C4-2B (cell line): ENCODE results near the gene RITA1.

ENCODE experiments used
- H3K27ac ChIP-seq: fragments of 450-650 bp; 2 replicates; pipeline ENCODE4 v1.5.1; 2017
- CTCF ChIP-seq: fragments of 450-650 bp; conservative IDR thresholded peaks from 2 replicates; pipeline ENCODE4 v1.5.1; 2017; ENCODE audit warnings: mild to moderate bottlenecking
- ZFX ChIP-seq: fragments of 450-650 bp; IDR thresholded peaks from 2 replicates; pipeline ENCODE4 v1.6.1; 2017

The RITA1 gene

DNA sequence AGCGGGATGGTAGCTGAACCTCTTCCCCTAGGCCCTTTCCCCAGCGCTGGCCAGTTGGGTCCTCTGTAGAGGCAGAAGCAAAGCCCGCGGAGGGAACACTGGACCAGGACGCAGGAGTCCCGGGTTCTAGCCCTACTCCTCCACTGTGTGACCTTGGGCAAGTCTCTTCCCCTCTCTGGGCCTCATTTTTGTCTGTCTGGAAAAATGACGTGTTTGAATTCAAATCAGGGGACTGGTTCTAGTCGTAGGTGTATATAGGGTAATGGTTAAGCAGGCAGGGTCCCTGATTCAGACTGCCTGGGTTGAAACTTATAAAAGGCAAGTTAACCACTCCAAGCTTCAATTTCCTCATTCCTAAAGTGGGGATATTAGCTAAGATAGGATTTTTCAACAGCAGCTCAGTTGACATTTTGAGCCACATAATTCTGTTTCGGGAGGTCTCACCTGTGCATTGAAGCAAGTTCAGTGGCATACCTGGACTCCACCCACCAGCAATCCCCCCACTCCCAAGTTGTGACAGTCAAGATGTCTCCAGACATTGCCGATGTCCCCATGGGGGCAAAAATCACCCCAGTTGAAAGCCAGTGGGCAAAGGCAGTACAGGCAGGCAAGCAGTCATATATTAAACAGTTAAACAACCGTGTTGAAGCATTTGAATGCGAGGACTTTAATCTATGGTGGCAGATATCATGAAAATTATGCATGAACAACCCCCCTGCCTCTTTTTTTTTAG lies 36.6 kb downstream of the RITA1 start:
- H3K27ac ChIP-seq = peak overlapping the region; percentile 87
- TF ChIP-seq CTCF = no peak
- no peak; the same call in 1 of the 2 replicates for TF ChIP-seq ZFX

- TF ChIP-seq CTCF (no peak), ZFX (no peak)
- peak overlapping the region; percentile 87 for H3K27ac ChIP-seq
Observed at GRCh38 chr12:113222730-113223531, 37.4 kb downstream of the RITA1 start.

DNA sequence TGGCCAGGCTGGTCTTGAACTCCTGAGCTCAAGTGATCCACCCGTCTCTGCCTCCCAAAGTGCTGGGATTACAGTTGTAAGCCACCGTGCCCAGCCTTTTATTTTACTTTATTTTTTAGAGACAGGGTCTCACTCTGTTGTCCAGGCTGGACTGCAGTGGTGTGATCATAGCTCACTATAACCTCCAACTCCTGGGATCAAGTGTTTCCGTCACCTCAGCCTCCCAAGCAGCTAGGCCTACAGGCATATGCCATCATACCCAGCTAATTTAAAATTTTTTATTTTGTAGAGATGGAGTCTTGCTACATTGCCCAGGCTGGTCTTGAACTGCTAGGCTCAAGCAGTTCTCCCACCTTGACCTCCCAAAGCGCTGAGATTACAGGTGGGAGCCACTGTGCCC lies 39.4 kb downstream of the RITA1 start:
- H3K27ac ChIP-seq = no peak overlapping the region
- TF ChIP-seq ZFX = no peak
- TF ChIP-seq CTCF = no peak

DNA sequence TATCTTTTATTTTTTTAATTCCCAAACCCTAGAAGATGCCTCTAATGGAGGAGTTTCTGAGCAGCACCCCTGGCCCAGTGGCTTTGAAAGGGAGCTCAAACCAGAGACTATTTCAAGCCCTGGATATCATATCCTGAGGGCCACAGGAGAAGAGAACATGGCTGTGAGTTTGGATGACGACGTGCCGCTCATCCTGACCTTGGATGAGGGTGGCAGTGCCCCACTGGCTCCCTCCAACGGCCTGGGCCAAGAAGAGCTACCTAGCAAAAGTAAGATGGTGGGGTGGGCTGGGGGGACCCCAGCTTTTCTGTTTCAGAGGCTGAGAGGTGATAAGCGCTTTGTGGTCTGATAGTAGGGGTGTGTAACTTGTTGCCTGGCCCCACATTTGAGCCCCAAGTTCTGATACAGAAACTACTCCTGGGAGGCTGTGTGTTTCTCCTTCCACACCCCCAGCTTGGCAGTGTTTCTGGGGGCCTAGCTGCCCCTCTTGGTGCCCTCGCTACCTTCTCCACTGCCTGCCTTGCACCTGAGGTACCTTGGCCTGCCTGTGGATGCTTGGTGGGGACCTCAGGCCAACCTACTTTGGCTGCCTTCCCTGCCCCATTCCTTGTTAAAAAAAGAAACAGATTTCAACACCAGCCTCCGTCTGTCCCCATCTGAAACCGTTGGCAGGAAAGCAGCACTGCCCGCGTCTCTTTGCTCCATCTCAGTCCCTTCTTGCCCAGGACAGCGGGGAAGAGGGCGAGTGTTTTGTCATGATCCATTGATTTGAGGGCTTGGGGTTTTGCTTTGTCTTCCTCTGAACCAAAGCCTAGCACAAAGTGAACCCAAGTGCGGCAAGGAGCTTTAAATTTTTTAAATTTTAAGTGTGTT lies 41.4 kb downstream of the RITA1 start:
- no peak overlapping the region for H3K27ac ChIP-seq

DNA sequence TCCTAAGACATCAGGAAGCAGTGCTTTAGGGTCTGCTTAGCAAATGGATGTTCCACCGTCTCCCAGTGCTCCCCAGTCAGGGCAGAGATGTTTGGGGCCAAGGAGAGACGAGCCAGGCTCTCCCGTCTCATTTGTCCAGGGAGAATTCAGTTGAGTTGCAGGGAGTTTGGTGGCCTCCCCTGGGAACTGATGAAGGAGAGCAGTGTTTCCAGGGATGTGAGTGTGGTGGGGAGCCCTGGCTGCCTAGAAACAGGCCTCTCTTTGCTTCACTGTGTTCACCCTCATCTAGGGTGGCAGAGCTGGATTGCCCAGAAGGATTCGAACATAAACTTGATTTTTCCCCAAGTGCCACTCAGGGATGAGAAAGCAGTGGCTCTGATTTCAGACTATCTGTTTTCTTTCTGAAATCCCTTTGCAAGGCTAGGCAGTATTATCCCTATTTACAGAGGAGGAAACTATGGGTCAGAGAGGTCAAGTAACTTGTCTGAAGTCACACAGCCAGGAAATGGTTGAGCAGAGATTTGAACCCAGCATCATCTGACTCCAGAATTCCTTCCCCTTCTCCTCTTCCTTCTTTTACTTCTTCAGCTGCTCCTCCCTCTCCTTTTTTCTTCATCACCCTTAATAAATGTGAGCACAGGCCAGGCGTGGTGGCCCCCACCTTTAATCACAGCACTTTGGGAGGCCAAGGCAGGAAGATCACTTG lies 42.3 kb downstream of the RITA1 start:
- TF ChIP-seq ZFX (no peak), CTCF (no peak)
- H3K27ac ChIP-seq = no peak overlapping the region

More for the DNA sequence above, 41.4 kb downstream of the RITA1 start:
- TF ChIP-seq CTCF (no peak), ZFX (no peak)

DNA sequence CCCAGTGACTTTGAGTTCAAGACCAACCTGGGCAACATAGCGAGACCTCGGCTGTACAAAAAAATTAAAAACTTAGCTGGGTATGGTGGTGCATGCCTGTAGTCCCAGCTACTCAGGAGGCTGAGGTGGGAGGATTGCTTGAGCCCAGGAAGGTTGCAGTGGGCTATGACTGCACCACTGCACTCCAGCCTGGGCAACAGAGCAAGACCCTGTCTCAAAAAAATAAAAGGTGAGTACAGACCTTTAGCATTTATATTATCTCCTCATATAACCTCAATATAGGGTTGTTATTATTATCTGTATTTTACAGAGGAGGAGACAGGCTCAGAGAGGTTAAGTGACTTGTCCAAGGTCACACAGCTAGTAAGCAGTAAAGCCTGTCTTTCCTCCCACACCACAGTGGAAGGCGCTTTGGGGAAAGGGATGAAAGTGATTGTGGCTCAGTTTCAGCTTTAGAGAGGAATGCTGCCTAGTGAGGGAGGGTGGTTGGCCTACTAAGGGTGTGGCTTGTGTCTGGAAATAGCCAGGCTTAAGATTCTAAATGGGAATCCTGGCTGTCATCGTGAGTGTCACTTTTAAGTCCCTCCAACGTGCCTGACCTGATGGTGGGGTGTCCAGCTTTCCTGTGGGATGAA lies 43.0 kb downstream of the RITA1 start:
- TF ChIP-seq ZFX (no peak), CTCF (no peak)
- H3K27ac ChIP-seq = no peak overlapping the region
